Fibroblast of lung (primary cell): ENCODE measurements around the gene DCP1A.

Source experiments
- EZH2 ChIP-seq: IDR thresholded peaks from 2 replicates; pipeline ENCODE4 v1.5.1; 2012; ENCODE audit warnings: low read length, control low read depth, mild to moderate bottlenecking; ENCODE audit errors: missing control alignments
- TF ChIP-seq, protein P1 (sequence below), 2 donors: IDR thresholded peaks in 1 of 2; conservative IDR thresholded peaks in 1 of 2; 1 replicate in 1 of 2; 2 replicates in 1 of 2; pipeline ENCODE4 v1.5.1; 2011 to 2012; ENCODE audit warnings: low read length in 2 of 2, control low read depth in 1 of 2, inconsistent platforms in 1 of 2, low read depth in 1 of 2, mild to moderate bottlenecking in 1 of 2

DNA sequence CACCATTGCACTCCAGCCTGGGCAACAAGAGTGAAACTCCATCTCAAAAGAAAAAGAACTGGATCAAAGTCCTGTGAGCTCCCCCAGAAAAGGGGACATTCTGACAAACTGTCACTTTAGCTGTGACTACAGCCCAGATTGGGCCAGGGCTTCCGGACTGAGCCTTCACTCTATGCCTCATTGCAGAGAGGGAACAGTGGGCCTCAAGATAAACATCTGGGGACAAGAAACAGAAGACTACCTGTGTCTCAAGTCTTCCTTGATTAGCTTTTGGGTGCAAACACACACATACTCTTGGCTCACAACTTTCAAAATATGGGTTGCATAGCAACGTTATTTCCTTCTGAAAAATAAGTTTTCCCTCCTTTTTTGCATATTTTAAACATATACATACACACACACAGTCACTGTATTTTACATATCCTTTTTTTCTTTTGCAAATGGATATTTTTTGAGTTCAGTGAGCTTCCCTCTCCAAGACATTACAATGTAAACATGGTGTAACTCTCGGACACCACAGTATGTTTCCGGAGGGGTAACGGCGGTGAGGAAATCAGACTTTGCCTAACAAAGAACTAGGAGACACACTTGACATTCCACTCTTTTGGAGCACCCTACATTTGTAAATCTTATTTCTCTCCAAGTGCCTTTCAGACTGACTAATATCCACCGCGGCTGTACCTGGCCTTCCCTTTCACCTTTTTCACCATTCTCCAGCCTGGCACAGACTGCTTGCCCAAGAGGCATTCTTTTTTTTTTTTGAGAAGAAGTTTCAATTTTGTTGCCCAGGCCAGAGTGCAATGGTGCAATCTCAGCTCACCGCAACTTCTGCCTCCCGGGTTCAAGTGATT lies 95.0 kb downstream of the DCP1A start:
- TF ChIP-seq, protein P1, sequence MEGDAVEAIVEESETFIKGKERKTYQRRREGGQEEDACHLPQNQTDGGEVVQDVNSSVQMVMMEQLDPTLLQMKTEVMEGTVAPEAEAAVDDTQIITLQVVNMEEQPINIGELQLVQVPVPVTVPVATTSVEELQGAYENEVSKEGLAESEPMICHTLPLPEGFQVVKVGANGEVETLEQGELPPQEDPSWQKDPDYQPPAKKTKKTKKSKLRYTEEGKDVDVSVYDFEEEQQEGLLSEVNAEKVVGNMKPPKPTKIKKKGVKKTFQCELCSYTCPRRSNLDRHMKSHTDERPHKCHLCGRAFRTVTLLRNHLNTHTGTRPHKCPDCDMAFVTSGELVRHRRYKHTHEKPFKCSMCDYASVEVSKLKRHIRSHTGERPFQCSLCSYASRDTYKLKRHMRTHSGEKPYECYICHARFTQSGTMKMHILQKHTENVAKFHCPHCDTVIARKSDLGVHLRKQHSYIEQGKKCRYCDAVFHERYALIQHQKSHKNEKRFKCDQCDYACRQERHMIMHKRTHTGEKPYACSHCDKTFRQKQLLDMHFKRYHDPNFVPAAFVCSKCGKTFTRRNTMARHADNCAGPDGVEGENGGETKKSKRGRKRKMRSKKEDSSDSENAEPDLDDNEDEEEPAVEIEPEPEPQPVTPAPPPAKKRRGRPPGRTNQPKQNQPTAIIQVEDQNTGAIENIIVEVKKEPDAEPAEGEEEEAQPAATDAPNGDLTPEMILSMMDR (conservative IDR thresholded peaks at IDR 0.05 in 1 of 2, IDR thresholded peaks at IDR 0.05 in 1 of 2; ENCODE audit: low read depth in 1 of 2, low read length in 2 of 2) = no peak
- TF ChIP-seq EZH2 = no peak
